ENCODE measurements around the gene NPFF.

GRCh38 chr12:53501615-53502181 is 5.6 kb downstream of the NPFF start:
- TF ChIP-seq CTCF (IDR thresholded peaks at IDR 0.05) (no peak), POLR2A (IDR thresholded peaks at IDR 0.05) (no peak), POLR2AphosphoS5 (IDR thresholded peaks at IDR 0.05) (no peak), EP300 (IDR thresholded peaks at IDR 0.05) (no peak)

Data from upper lobe of left lung (tissue), 4 donors.